Neural cell (in vitro differentiated cells): ENCODE results near the gene HAPSTR1. TPM values are rescaled to one million over a fixed set of nuclear protein-coding genes. Genes with fewer than 3 reads are reported as not detected.

Experiments used
- H2AFZ ChIP-seq: fragments of 200-600, 300-800 bp; sonication (generic), shearing (Covaris generic); 2 replicates; pipeline ENCODE4 v1.6.0; 2014; ENCODE audit warnings: low read depth, mild to moderate bottlenecking, antibody characterized with exemption, low read length, moderate library complexity
- H3F3A ChIP-seq: fragments of 200-600 bp; shearing (Covaris generic); 2 replicates; pipeline ENCODE4 v1.6.1; 2016; ENCODE audit warnings: mild to moderate bottlenecking, moderate library complexity, mixed read lengths, antibody characterized with exemption, low read length; ENCODE audit not compliant: insufficient read depth, poor library complexity, severe bottlenecking
- H3K27ac ChIP-seq: fragments of 200-600, 300-800 bp; sonication (generic), shearing (Covaris generic); 2 replicates; pipeline ENCODE4 v1.5.1; 2014; ENCODE audit warnings: mild to moderate bottlenecking, low read length, moderate library complexity
- H3K27me3 ChIP-seq: fragments of 300-800, 200-600 bp; sonication (generic), shearing (Covaris generic); 2 replicates; pipeline ENCODE4 v1.6.0; 2014; ENCODE audit warnings: mild to moderate bottlenecking, low read depth, low read length, moderate library complexity; ENCODE audit not compliant: insufficient read depth
- H3K36me3 ChIP-seq: fragments of 300-800, 200-600 bp; sonication (generic), shearing (Covaris generic); 2 replicates; pipeline ENCODE4 v1.5.1; 2014; ENCODE audit warnings: mild to moderate bottlenecking, antibody characterized with exemption, low read length, moderate library complexity; ENCODE audit not compliant: insufficient read depth
- H3K4me2 ChIP-seq: fragments of 300-800, 200-600 bp; sonication (generic), shearing (Covaris generic); 2 replicates; pipeline ENCODE4 v1.6.0; 2014; ENCODE audit warnings: mild to moderate bottlenecking, low read length
- H3K4me3 ChIP-seq: fragments of 300-800, 200-600 bp; sonication (generic), shearing (Covaris generic); 2 replicates; pipeline ENCODE4 v1.5.1; 2014; ENCODE audit warnings: mild to moderate bottlenecking, low read length, moderate library complexity
- H3K79me2 ChIP-seq: fragments of 200-600 bp; shearing (Covaris generic); replicated peaks from 2 replicates; pipeline ENCODE4 v1.6.0; 2014; ENCODE audit warnings: mild to moderate bottlenecking, low read length, moderate library complexity; ENCODE audit not compliant: insufficient read depth
- H3K9ac ChIP-seq: fragments of 300-800, 200-600 bp; sonication (generic), shearing (Covaris generic); 2 replicates; pipeline ENCODE4 v1.6.1; 2016; ENCODE audit warnings: mild to moderate bottlenecking, low read length, mixed read lengths
- H3K9me2 ChIP-seq: fragments of 200-600 bp; shearing (Covaris generic); 2 replicates; pipeline ENCODE4 v1.6.1; 2016; ENCODE audit warnings: mild to moderate bottlenecking, low read length, mixed read lengths; ENCODE audit not compliant: insufficient read depth
- H3K9me3 ChIP-seq: fragments of 200-600, 300-800 bp; sonication (generic), shearing (Covaris generic); 2 replicates; pipeline ENCODE4 v1.6.1; 2016; ENCODE audit warnings: mild to moderate bottlenecking, mixed run types, low read length, moderate library complexity, mixed read lengths
- H4K20me1 ChIP-seq: fragments of 200-600 bp; shearing (Covaris generic); 2 replicates; pipeline ENCODE4 v1.6.1; 2016; ENCODE audit warnings: mild to moderate bottlenecking, mixed run types; ENCODE audit not compliant: insufficient read depth
- EP300 ChIP-seq: fragments of 450-650 bp; conservative IDR thresholded peaks from 2 replicates; pipeline ENCODE4 v1.6.1; 2014; ENCODE audit warnings: antibody characterized with exemption, mild to moderate bottlenecking, moderate library complexity; ENCODE audit not compliant: poor library complexity, severe bottlenecking
- EZH2 ChIP-seq: fragments of 200-600, 300-800 bp; shearing (Covaris generic), sonication (generic); IDR thresholded peaks from 2 replicates; pipeline ENCODE4 v1.6.1; 2014; ENCODE audit warnings: antibody characterized with exemption, low read length, borderline replicate concordance, mild to moderate bottlenecking; ENCODE audit not compliant: insufficient read depth, poor library complexity, severe bottlenecking
- MXI1 ChIP-seq: fragments of 450-650 bp; conservative IDR thresholded peaks from 2 replicates; pipeline ENCODE4 v1.6.1; 2014; ENCODE audit warnings: antibody characterized with exemption, mild to moderate bottlenecking; ENCODE audit not compliant: poor library complexity, severe bottlenecking
- POLR2AphosphoS5 ChIP-seq: IDR thresholded peaks from 2 replicates; pipeline ENCODE4 v1.6.1; 2012
- RAD21 ChIP-seq: fragments of 450-650 bp; conservative IDR thresholded peaks from 2 replicates; pipeline ENCODE4 v1.6.1; 2014; ENCODE audit warnings: antibody characterized with exemption, mild to moderate bottlenecking, moderate library complexity
- SMC3 ChIP-seq: fragments of 450-650 bp; conservative IDR thresholded peaks from 2 replicates; pipeline ENCODE4 v1.6.1; 2014; ENCODE audit warnings: antibody characterized with exemption, mild to moderate bottlenecking, moderate library complexity; ENCODE audit not compliant: poor library complexity
- TAF1 ChIP-seq: IDR thresholded peaks from 2 replicates; pipeline ENCODE4 v1.6.1; 2012; ENCODE audit warnings: low read depth
- polyA plus RNA-seq: library from polyadenylated mRNA; depleted of rRNA; stranded (reverse); fragments of >200 nt; gene quantifications from 2 replicates; pipeline ENCODE4 v1.2.3, GENCODE V29; 2014
- TF ChIP-seq, protein P1 (sequence below): fragments of 450-650 bp; IDR thresholded peaks from 2 replicates; pipeline ENCODE4 v1.5.1; 2014; ENCODE audit warnings: antibody characterized with exemption, mild to moderate bottlenecking, moderate library complexity; ENCODE audit not compliant: poor library complexity, severe bottlenecking
- TF ChIP-seq, protein P2 (sequence below): IDR thresholded peaks from 2 replicates; pipeline ENCODE4 v1.6.1; 2012; ENCODE audit warnings: borderline replicate concordance

HAPSTR1 gene
- polyA plus RNA-seq, 1 donor from 2014 or later, result 60.7 TPM

DNA sequence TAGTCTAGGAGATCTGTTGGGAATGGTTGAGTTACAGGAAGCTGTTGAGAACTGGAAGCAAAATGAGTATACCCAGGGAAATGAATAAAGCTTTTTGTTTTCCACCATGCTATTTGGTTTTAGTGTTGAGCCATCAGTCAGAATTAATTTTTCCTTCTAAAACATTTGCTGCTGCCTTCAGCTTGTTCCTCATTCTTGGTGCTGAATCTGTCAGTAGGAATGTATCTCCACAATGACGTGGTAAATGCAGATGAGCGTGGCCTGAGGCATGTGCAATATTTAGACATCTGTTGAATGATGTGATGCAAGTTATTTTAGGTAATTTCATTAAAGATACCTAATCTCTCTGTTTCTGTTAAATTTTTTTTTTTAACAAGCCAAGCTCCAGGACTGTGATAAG is 10.9 kb downstream of the HAPSTR1 start:
- Histone ChIP-seq H3K4me2 (no peak overlapping the region), H3K9me3 (no peaks in the 10 kb centered on the region), H3K79me2 (peaks cover 100% of the 10 kb centered on the region), H3K9ac (no peak overlapping the region), H3K4me3 (no peak overlapping the region), H3K27me3 (no peaks in the 10 kb centered on the region), H2AFZ (no peak overlapping the region), H3F3A (no peaks in the 10 kb centered on the region), H3K36me3 (peaks cover 17% of the 10 kb centered on the region), H3K27ac (no peak overlapping the region), H3K9me2 (no peaks in the 10 kb centered on the region), H4K20me1 (peaks cover 74% of the 10 kb centered on the region)
- TF ChIP-seq, protein P1, sequence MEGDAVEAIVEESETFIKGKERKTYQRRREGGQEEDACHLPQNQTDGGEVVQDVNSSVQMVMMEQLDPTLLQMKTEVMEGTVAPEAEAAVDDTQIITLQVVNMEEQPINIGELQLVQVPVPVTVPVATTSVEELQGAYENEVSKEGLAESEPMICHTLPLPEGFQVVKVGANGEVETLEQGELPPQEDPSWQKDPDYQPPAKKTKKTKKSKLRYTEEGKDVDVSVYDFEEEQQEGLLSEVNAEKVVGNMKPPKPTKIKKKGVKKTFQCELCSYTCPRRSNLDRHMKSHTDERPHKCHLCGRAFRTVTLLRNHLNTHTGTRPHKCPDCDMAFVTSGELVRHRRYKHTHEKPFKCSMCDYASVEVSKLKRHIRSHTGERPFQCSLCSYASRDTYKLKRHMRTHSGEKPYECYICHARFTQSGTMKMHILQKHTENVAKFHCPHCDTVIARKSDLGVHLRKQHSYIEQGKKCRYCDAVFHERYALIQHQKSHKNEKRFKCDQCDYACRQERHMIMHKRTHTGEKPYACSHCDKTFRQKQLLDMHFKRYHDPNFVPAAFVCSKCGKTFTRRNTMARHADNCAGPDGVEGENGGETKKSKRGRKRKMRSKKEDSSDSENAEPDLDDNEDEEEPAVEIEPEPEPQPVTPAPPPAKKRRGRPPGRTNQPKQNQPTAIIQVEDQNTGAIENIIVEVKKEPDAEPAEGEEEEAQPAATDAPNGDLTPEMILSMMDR, result no peak
- no peak for TF ChIP-seq EP300
- no peak for TF ChIP-seq TAF1
- TF ChIP-seq RAD21, result no peak
- TF ChIP-seq POLR2AphosphoS5, result no peak
- TF ChIP-seq, protein P2, sequence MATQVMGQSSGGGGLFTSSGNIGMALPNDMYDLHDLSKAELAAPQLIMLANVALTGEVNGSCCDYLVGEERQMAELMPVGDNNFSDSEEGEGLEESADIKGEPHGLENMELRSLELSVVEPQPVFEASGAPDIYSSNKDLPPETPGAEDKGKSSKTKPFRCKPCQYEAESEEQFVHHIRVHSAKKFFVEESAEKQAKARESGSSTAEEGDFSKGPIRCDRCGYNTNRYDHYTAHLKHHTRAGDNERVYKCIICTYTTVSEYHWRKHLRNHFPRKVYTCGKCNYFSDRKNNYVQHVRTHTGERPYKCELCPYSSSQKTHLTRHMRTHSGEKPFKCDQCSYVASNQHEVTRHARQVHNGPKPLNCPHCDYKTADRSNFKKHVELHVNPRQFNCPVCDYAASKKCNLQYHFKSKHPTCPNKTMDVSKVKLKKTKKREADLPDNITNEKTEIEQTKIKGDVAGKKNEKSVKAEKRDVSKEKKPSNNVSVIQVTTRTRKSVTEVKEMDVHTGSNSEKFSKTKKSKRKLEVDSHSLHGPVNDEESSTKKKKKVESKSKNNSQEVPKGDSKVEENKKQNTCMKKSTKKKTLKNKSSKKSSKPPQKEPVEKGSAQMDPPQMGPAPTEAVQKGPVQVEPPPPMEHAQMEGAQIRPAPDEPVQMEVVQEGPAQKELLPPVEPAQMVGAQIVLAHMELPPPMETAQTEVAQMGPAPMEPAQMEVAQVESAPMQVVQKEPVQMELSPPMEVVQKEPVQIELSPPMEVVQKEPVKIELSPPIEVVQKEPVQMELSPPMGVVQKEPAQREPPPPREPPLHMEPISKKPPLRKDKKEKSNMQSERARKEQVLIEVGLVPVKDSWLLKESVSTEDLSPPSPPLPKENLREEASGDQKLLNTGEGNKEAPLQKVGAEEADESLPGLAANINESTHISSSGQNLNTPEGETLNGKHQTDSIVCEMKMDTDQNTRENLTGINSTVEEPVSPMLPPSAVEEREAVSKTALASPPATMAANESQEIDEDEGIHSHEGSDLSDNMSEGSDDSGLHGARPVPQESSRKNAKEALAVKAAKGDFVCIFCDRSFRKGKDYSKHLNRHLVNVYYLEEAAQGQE, result no peak
- no peak for TF ChIP-seq MXI1
- TF ChIP-seq EZH2, result no peak
- TF ChIP-seq SMC3, result no peak

DNA sequence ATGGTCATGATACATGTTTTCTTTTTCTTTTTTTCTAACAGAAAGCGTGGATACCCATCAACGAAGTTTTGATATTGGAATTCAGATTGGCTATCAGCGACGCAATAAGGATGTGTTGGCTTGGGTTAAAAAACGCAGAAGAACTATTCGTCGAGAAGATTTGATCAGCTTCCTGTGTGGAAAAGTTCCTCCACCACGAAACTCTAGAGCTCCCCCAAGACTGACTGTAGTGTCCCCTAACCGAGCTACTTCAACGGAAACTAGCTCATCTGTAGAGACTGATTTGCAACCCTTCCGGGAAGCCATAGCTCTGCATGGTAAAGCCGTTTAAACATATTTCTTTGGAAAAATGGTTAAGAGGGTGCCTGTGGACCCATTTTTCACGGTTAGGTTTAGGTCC is 11.5 kb downstream of the HAPSTR1 start:
- Histone ChIP-seq H3K4me3 (no peak overlapping the region), H3K4me2 (no peak overlapping the region), H3K9me2 (no peaks in the 10 kb centered on the region), H3F3A (no peaks in the 10 kb centered on the region), H3K9ac (no peak overlapping the region), H4K20me1 (peaks cover 68% of the 10 kb centered on the region), H3K79me2 (peaks cover 100% of the 10 kb centered on the region), H3K27me3 (no peaks in the 10 kb centered on the region), H3K9me3 (no peaks in the 10 kb centered on the region), H3K36me3 (peaks cover 17% of the 10 kb centered on the region), H2AFZ (no peak overlapping the region), H3K27ac (no peak overlapping the region)
- no peak for TF ChIP-seq TAF1
- TF ChIP-seq EP300, result no peak
- TF ChIP-seq RAD21, result no peak
- TF ChIP-seq EZH2, result no peak
- TF ChIP-seq, protein P1, result no peak
- TF ChIP-seq SMC3, result no peak
- TF ChIP-seq, protein P2, result no peak
- no peak for TF ChIP-seq POLR2AphosphoS5
- no peak for TF ChIP-seq MXI1
